Smooth muscle cell (in vitro differentiated cells): ENCODE results near the gene ASCL3. TPM values are rescaled to one million over a fixed set of nuclear protein-coding genes. Genes with fewer than 3 reads are reported as not detected.

ENCODE experiments used
- DNase-seq: peaks from one replicate; lab custom pipeline; 2025; ENCODE audit not compliant: unreplicated experiment; lab: John Stamatoyannopoulos, UW
- H2AFZ ChIP-seq: fragments of 200-600 bp; sonication (generic); 2 replicates; pipeline ENCODE4 v1.6.0; 2016; ENCODE audit warnings: antibody characterized with exemption, low read depth, mild to moderate bottlenecking
- H3F3A ChIP-seq: fragments of 200-600 bp; sonication (generic); 2 replicates; pipeline ENCODE4 v1.6.0; 2017; ENCODE audit warnings: antibody characterized with exemption, low read depth
- H3K27ac ChIP-seq: fragments of 200-600 bp; sonication (generic); 2 replicates; pipeline ENCODE4 v1.5.1; 2016; ENCODE audit warnings: low read depth, mild to moderate bottlenecking
- H3K27me3 ChIP-seq: fragments of 200-600 bp; sonication (generic); 2 replicates; pipeline ENCODE4 v1.6.1; 2016; ENCODE audit warnings: low read depth, mild to moderate bottlenecking
- H3K36me3 ChIP-seq: fragments of 200-600 bp; sonication (generic); 2 replicates; pipeline ENCODE4 v1.5.1; 2016; ENCODE audit warnings: low read depth
- H3K4me1 ChIP-seq: fragments of 200-600 bp; sonication (generic); 2 replicates; pipeline ENCODE4 v1.5.1; 2016; ENCODE audit warnings: low read depth
- H3K4me2 ChIP-seq: fragments of 200-600 bp; sonication (generic); 2 replicates; pipeline ENCODE4 v1.6.0; 2016; ENCODE audit warnings: mild to moderate bottlenecking
- H3K4me3 ChIP-seq: fragments of 200-600 bp; sonication (generic); 2 replicates; pipeline ENCODE4 v1.5.1; 2016; ENCODE audit warnings: mild to moderate bottlenecking
- H3K79me2 ChIP-seq: fragments of 200-600 bp; sonication (generic); 2 replicates; pipeline ENCODE4 v1.6.0; 2016; ENCODE audit warnings: low read depth, mild to moderate bottlenecking
- H3K9ac ChIP-seq: fragments of 200-600 bp; sonication (generic); 2 replicates; pipeline ENCODE4 v1.6.0; 2016; ENCODE audit warnings: low read depth
- H3K9me3 ChIP-seq: fragments of 200-600 bp; sonication (generic); replicated peaks from 2 replicates; pipeline ENCODE4 v1.5.1; 2016; ENCODE audit warnings: low read depth
- H4K20me1 ChIP-seq: fragments of 200-600 bp; sonication (generic); 2 replicates; pipeline ENCODE4 v1.6.0; 2016; ENCODE audit warnings: low read depth
- CTCF ChIP-seq: fragments of 200-600 bp; sonication (generic); IDR thresholded peaks from 2 replicates; pipeline ENCODE4 v1.5.1; 2017; ENCODE audit warnings: borderline replicate concordance, mild to moderate bottlenecking, antibody characterized with exemption; ENCODE audit not compliant: insufficient read depth, poor library complexity, severe bottlenecking
- WGBS: methylation state at CpG from one replicate; pipeline ENCODE4 v1.1.7; 2016; ENCODE audit warnings: low lambda C conversion rate; 5-methylcytosine and 5-hydroxymethylcytosine counted together
- polyA plus RNA-seq: library from polyadenylated mRNA; unstranded; fragments of >200 nt; fragmentation: Nextera tagmentation; extraction: Ambion mirVana; gene quantifications from 2 replicates; pipeline ENCODE4 v1.2.1, GENCODE V29; 2016
- total RNA-seq: library from RNA; depleted of rRNA; stranded (reverse); fragments of >200 nt; gene quantifications from 2 replicates; pipeline ENCODE4 v1.2.3, GENCODE V29; 2014

ASCL3 gene
- total and polyA plus RNA-seq, 2 experiments from 2014 or later, result not detected

GRCh38 chr11:8963569-8964323, 20.9 kb upstream of the ASCL3 start:
- no peaks in the 10 kb centered on the region for H3K27me3 ChIP-seq
- 7% methylated on average over 28 of the region's 39 CpGs for WGBS
- peaks cover 14% of the 10 kb centered on the region for H3K4me1 ChIP-seq
- DNase-seq, result no peak
- H4K20me1 ChIP-seq, result no peaks in the 10 kb centered on the region
- peaks cover 12% of the 10 kb centered on the region for H3F3A ChIP-seq
- H2AFZ ChIP-seq, result peak overlapping the region; percentile 91
- H3K4me3 ChIP-seq, result peak overlapping the region; percentile 74
- peak overlapping the region; percentile 65 for H3K9ac ChIP-seq
- H3K4me2 ChIP-seq, result peak overlapping the region; percentile 94
- peaks cover 43% of the 10 kb centered on the region for H3K79me2 ChIP-seq
- TF ChIP-seq CTCF, result no peak
- H3K27ac ChIP-seq, result peak overlapping the region; percentile 71
- no peaks in the 10 kb centered on the region for H3K36me3 ChIP-seq
- H3K9me3 ChIP-seq, result no peaks in the 10 kb centered on the region

- Histone ChIP-seq H3K27me3 (no peaks in the 10 kb centered on the region), H3K4me3 (peak overlapping the region; percentile 74), H3K4me1 (peaks cover 14% of the 10 kb centered on the region), H3K9ac (peak overlapping the region; percentile 65), H3K79me2 (peaks cover 50% of the 10 kb centered on the region), H3K4me2 (peak overlapping the region; percentile 94), H3K36me3 (no peaks in the 10 kb centered on the region), H3K9me3 (no peaks in the 10 kb centered on the region), H3K27ac (no peak overlapping the region), H4K20me1 (no peaks in the 10 kb centered on the region), H2AFZ (no peak overlapping the region), H3F3A (peaks cover 13% of the 10 kb centered on the region)
- no peak for DNase-seq
- no peak for TF ChIP-seq CTCF
- 84% methylated on average over 2 of the region's 2 CpGs for WGBS
These were observed 20.0 kb upstream of the ASCL3 start for GRCh38 chr11:8962841-8963240.

DNA sequence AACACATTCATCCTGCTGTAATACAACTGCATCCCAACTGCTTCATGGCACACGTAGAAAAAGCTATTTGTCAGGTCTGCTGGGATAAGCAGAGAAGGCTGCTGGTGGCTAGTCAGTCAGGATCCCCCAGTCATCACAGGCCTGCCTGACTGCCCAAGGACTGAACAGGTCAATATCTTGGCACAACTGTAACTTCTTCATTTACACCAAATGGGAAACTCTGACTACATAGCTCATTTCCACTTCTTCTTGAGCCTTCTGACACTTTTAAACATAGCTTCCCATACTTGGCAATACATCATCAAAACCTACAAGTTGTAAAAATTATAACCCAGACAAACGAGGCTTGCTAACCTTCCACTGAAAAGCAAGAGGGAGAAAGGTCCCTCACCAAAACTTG, 18.6 kb upstream of the ASCL3 start:
- no peaks in the 10 kb centered on the region for H3K9me3 ChIP-seq
- H3K9ac ChIP-seq, result no peak overlapping the region
- peaks cover 60% of the 10 kb centered on the region for H3K79me2 ChIP-seq
- DNase-seq, result no peak
- TF ChIP-seq CTCF, result no peak
- no peak overlapping the region for H3K27ac ChIP-seq
- H3K4me2 ChIP-seq, result no peak overlapping the region
- no peaks in the 10 kb centered on the region for H3K27me3 ChIP-seq
- no peaks in the 10 kb centered on the region for H3K36me3 ChIP-seq
- H3F3A ChIP-seq, result peaks cover 13% of the 10 kb centered on the region
- H2AFZ ChIP-seq, result no peak overlapping the region
- WGBS, result 85% methylated on average over 2 of the region's 2 CpGs
- H3K4me3 ChIP-seq, result no peak overlapping the region
- H4K20me1 ChIP-seq, result no peaks in the 10 kb centered on the region
- peaks cover 14% of the 10 kb centered on the region for H3K4me1 ChIP-seq
